DOHH2 (cell line): ENCODE results near the gene PRPF31.

Experiments
- EZH2phosphoT487 ChIP-seq: fragments of 200-600 bp; sonication (generic); IDR thresholded peaks from 2 replicates; pipeline ENCODE4 v1.6.1; 2017; ENCODE audit warnings: borderline replicate concordance, mild to moderate bottlenecking, antibody characterized with exemption, low read length, moderate library complexity, mixed read lengths
- TF ChIP-seq, protein P1 (sequence below): fragments of 200-600 bp; sonication (generic); IDR thresholded peaks from one replicate; pipeline ENCODE4 v1.5.1; 2014; ENCODE audit warnings: antibody characterized with exemption, mild to moderate bottlenecking, low read depth, low read length; ENCODE audit not compliant: poor library complexity, severe bottlenecking

DNA sequence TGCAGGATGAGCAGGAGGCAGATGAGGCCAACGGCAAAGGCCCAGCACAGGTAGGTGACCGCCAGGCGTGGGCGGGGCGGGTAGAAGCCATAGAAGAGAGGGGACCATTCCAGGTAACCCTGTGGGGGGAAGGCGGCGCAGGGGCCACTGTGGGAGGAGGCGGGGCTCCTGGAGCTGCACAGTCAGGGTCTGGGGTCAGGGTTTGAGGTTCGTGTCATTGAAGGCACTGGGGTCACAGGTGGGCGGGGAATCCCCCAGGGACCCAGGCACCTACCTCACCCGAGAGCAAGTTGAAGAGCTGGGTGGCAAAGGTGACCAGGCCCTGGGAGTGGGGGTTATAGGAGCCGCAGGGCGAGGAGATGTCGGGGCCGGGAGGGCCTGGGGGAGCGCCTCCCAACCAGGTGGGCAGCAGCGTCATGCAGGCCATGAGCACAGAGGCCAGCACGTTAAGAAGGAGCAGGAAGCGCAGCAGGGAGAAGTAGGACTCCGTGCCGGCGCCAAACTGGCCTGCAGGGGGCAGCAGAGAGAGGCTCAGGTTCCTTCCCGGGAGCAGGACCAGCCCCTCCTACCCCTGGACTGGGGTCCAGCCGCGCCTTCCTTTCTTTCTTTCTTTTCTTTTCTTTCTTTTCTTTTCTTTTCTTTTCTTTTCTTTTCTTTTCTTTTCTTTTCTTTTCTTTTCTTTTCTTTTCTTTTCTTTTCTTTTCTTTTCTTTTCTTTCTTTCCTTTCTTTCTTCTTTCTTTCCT lies 52.8 kb downstream of the PRPF31 start:
- TF ChIP-seq, protein P1, sequence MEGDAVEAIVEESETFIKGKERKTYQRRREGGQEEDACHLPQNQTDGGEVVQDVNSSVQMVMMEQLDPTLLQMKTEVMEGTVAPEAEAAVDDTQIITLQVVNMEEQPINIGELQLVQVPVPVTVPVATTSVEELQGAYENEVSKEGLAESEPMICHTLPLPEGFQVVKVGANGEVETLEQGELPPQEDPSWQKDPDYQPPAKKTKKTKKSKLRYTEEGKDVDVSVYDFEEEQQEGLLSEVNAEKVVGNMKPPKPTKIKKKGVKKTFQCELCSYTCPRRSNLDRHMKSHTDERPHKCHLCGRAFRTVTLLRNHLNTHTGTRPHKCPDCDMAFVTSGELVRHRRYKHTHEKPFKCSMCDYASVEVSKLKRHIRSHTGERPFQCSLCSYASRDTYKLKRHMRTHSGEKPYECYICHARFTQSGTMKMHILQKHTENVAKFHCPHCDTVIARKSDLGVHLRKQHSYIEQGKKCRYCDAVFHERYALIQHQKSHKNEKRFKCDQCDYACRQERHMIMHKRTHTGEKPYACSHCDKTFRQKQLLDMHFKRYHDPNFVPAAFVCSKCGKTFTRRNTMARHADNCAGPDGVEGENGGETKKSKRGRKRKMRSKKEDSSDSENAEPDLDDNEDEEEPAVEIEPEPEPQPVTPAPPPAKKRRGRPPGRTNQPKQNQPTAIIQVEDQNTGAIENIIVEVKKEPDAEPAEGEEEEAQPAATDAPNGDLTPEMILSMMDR, result peak; percentile 73
- no peak for TF ChIP-seq EZH2phosphoT487
